G401.6 (cell line): ENCODE measurements around the gene BLID.

ENCODE experiments used
- FAIRE-seq: peaks from 2 replicates; lab custom pipeline; 2012; peaks lifted over from hg19 to GRCh38; lab: Jason Lieb, UNC

The BLID gene, protein sequence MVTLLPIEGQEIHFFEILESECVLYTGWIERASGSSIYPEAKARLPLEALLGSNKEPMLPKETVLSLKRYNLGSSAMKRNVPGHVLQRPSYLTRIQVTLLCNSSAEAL

GRCh38 chr11:122115524-122116379, at the start of gene BLID:
BLID (minus strand) TSS chr11:122116215; CDS start chr11:122115922, 293 bp downstream.
- FAIRE-seq: no peak

GRCh38 chr11:122163053-122163819, 47.2 kb upstream of the BLID start:
- FAIRE-seq: no peak

- FAIRE-seq: no peak
Measured at GRCh38 chr11:122162095-122162494, 46.1 kb upstream of the BLID start.

DNA sequence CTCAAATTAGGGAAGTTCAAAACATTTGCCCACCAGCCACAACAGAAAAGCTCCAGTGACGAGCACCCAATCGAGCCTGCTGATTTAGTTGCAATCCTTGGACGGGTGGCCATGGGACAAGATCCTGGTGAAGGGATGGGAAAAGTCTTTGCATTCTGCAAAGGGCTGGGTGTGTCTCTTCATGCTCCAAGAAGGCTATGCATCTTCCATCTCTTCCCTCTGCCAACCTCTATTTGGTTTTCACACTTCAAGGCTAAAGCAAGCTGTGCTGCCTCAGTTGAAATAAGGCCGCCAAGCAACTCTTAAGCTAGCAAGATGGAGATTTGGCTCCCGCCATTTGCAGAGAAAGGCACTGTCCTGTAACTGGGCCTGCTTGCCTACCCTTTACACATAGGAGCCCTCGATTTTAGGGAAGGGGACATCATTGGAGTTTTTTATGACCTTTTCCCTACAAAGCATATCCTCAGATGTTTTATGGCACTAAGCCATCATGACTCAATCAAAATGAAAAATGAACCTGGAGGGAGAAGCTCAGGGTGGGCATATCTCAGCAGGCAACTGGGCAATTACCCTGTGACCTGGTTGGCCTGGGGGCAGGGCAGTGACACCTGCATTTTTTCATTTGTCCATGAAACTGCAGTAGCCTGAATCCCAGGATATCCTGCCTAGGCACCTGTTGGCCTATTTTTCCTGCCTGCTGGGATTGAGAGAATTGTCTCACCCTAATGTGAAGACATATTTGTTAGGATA, 45.0 kb upstream of the BLID start:
- FAIRE-seq: no peak

DNA sequence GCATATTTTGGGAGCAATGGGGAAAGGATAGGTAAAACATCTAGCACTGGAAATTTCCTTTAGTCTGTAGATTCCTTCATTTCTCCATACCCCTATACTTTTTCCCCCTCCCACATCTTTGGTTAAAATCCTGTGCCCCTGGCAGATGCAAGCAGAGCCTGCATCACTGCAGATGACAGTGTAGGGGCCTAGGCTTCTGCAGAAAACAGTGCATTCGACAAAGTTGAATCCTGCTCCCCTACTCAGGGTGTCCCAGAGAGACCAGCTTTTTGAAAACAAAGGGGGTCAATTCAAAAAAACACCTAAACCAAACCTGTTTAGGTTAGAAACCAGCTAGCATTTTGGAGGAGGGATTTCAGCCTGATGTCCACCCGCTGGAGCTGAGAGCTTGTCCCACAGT, 43.8 kb upstream of the BLID start:
- no peak for FAIRE-seq

DNA sequence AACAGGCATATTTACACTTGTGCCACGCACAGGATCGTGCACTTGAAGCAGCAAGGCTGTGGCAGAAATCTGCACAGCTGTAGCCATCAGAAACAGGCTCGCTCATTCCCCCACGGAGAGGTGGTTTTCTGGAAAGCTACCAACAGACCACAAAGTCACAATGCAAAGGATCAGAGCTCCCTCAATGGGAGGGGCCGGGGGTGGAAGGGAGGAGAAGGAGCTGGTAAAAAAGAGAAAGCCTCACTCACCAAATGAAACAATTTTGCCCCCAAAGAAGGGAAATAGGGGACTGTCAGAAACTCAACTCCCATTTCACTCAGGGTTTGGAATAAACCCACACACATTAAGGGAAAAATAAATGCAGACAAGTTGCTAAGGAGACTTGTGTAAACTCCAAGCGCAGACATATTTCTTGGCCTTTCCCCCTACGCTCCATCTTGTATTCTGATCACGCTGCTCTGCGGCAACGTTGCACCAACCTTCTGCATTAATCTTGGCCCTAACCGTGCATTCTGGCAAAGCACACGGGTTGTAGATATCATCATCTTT, 43.2 kb upstream of the BLID start:
- FAIRE-seq: no peak

- no peak for FAIRE-seq
Measured at GRCh38 chr11:122158171-122158570, 42.2 kb upstream of the BLID start.

GRCh38 chr11:122157653-122158161, 41.7 kb upstream of the BLID start:
- no peak for FAIRE-seq

DNA sequence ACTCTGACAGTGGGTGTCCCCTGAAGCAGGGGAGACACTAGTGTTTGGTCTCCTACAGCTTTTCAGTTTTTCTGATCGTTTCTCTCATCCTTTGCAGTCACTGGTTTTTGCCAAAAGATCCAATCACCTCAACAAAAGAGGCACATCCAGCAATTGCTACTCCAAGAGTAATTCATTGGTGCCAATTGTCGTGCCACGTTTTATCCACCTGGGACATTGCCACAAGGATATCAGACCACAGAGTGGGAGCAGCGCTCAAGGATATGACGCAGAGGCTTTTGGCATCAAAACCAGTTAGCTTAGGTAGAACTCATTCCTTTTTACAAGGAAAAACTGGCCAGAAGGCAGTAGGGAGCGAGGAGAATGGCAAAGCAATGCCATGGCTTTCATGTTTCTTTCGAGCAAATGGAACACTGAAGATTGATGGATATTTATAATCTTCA, 40.9 kb upstream of the BLID start:
- no peak for FAIRE-seq

DNA sequence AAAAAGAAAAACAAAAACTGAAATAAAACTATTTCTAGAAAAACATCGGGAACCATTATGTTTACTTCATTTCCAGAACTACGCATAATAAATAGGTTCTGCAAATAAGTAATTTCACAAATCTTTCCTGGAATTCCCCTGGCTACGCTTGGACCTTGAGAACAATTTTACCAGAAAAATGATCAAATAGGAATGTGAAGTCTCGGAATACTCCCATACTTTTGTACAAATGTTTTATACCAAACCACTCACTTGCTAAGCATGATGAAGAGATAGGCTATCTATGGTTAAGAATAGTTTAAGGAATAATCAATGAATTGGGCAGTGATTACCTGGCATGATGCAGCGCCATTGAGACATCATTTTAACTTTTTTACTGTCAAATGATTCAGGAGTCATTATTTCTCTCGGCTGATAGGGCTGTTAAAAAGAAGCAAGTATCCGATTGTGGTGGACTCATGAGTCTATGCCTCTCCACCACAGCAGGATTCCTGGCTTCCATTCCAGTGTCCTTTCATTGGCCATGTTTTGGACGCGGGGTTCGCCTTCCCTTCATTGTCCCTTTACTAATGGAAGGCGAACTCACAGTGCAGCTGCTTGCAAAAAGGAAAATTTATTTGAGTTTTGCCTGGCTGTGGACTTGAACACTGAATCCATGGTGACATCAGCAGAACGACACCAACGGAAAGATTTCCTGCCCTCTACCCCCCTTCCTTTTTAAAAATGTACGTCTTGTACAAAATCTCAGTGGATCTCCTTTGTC, 39.9 kb upstream of the BLID start:
- no peak for FAIRE-seq

- no peak for FAIRE-seq
Measured at GRCh38 chr11:122154994-122155393, 39.0 kb upstream of the BLID start.

DNA sequence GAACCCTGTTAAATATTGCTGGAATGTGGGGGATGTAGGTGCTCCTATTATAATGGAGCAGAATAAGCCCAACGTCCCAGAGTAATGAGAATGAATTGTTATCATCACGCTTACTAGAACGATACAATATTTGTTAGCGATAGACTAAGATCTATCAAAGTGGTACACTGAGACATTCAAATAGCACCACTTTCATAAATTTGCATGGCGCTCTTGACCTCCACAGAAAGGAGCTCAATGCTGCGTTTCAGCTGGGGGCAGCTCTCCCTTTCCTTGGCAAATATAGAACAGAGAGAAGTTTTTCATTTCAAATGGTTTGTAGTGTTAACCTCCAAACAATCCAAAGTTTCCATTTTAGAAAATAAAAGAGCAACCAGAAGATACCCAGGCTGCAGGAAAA, 38.2 kb upstream of the BLID start:
- FAIRE-seq: no peak

DNA sequence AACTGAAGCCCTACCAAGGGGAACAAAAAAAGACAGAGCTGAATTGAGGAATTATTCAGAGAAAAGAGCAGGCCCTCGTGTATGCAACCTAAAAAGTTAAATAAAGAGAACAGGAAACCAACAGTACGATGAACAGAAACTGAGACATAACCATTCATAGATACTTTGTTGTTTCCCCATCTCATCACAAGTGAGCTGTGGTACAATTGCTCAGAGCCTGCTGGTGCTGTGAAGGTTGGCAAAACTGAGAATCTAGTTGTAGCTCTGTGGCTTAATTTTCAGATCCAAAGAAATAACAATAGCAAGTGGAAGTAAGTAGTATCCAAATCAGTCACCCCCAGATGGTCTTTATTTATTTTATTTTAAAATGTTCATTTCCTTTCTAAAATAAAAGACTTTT, 37.7 kb upstream of the BLID start:
- FAIRE-seq: no peak

GRCh38 chr11:122150216-122151124, 34.5 kb upstream of the BLID start:
- FAIRE-seq: no peak

DNA sequence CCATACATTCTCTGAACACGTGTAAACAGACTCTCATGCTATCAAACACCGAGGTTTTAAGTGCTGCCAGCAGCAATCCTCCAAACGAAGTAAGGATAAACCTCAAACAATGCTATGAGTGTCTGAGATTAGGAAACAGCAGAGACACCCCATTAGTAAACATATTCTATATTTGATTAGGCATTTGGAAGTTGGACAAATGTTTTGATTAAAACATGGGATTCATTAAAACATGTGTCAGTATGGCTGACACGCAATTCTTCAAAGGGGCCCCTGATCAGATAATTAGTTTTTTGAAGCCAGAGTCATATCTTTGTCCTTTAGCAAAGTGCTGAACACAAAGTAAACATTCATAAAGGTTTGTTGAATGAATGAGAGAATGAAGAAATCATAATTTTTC, 33.2 kb upstream of the BLID start:
- FAIRE-seq: no peak

DNA sequence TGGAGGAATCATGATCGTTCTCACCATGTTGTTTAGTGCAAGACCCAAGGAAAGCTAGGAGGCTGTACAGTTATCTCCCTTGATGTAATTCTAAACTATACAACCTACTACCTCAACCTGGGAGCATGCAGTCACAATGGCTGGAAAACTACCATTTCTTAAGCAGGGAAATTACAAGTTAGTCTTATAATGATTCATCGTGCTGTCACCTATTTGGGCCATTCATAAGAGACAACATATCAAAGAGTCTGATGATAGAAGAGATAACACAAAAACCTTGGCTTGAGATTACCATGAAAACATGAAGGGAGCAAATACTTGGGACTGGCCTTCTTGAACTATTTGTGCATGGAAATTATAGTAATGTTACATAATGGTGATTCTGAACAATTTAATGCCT, 30.5 kb upstream of the BLID start:
- no peak for FAIRE-seq

GRCh38 chr11:122145715-122146274, 29.8 kb upstream of the BLID start:
- FAIRE-seq: no peak

GRCh38 chr11:122144752-122145151, 28.7 kb upstream of the BLID start:
- FAIRE-seq: no peak

DNA sequence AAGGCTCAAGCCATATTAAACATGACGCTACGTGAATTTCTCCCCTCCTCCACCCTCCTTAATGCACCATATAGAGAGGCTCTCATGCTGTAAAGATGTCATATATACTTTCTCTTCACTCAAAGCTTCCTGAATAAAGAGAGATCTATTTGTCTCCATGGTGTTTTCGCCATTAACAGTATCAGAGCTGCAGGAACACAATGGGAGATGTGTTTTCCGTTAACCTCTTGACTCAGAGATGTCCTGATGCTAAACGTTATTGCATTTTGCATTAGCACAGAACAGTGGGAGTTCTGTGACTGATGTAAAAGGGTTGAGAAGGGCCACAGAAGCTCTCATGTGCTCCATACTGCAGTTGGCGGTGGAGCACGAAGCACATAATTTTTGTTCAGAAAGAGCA, 25.7 kb upstream of the BLID start:
- FAIRE-seq: no peak

GRCh38 chr11:122140500-122140899, 24.5 kb upstream of the BLID start:
- FAIRE-seq: no peak
